SK-N-SH treated with all-trans-retinoic acid at 6 μM for 48 hours (cell line): Measurements from ENCODE around the gene POU3F3.

ENCODE experiments used
- ARNTL ChIP-seq: fragments of 450-650 bp; formaldehyde crosslinking; IDR thresholded peaks from 2 replicates; pipeline ENCODE4 v1.5.0; 2020; ENCODE audit warnings: low read depth, mild to moderate bottlenecking, moderate library complexity, borderline replicate concordance
- ESRRG ChIP-seq: fragments of 250-450 bp; sonication (Bioruptor Pico); IDR thresholded peaks from 2 replicates; pipeline ENCODE4 v1.6.1; 2021; ENCODE audit warnings: mild to moderate bottlenecking
- PATZ1 ChIP-seq: fragments of 250-450 bp; sonication (Bioruptor Pico); IDR thresholded peaks from 2 replicates; pipeline ENCODE4 v1.8.0; 2020; ENCODE audit warnings: mild to moderate bottlenecking, moderate library complexity, borderline replicate concordance
- RARB ChIP-seq: fragments of 250-450 bp; sonication (Bioruptor Pico); IDR thresholded peaks from 2 replicates; pipeline ENCODE4 v1.8.0; 2021; ENCODE audit warnings: mild to moderate bottlenecking, moderate library complexity
- SNAI2 ChIP-seq: fragments of 250-450 bp; sonication (Bioruptor Pico); IDR thresholded peaks from 2 replicates; pipeline ENCODE4 v1.5.0; 2020; ENCODE audit warnings: mild to moderate bottlenecking, moderate library complexity
- ZC3H10 ChIP-seq: fragments of 250-450 bp; sonication (Bioruptor Pico); IDR thresholded peaks from 2 replicates; pipeline ENCODE4 v1.5.1; 2021; ENCODE audit warnings: mild to moderate bottlenecking, moderate library complexity
- ZFP3 ChIP-seq: fragments of 250-450 bp; sonication (Bioruptor Pico); IDR thresholded peaks from 2 replicates; pipeline ENCODE4 v1.5.0; 2020; ENCODE audit warnings: mild to moderate bottlenecking, moderate library complexity
- TF ChIP-seq, protein P1 (sequence below): fragments of 250-450 bp; sonication (Bioruptor Pico); IDR thresholded peaks from 2 replicates; pipeline ENCODE4 v1.8.0; 2021; ENCODE audit warnings: low read depth, mild to moderate bottlenecking, moderate library complexity, borderline replicate concordance

- TF ChIP-seq, protein P1, sequence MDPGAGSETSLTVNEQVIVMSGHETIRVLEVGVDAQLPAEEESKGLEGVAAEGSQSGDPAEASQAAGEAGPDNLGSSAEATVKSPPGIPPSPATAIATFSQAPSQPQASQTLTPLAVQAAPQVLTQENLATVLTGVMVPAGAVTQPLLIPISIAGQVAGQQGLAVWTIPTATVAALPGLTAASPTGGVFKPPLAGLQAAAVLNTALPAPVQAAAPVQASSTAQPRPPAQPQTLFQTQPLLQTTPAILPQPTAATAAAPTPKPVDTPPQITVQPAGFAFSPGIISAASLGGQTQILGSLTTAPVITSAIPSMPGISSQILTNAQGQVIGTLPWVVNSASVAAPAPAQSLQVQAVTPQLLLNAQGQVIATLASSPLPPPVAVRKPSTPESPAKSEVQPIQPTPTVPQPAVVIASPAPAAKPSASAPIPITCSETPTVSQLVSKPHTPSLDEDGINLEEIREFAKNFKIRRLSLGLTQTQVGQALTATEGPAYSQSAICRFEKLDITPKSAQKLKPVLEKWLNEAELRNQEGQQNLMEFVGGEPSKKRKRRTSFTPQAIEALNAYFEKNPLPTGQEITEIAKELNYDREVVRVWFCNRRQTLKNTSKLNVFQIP: no peak
- TF ChIP-seq ZFP3 (no peak), ARNTL (CRISPR knock-in tag) (no peak), SNAI2 (no peak), ESRRG (no peak), PATZ1 (CRISPR knock-in tag) (no peak), ZC3H10 (no peak), RARB (CRISPR knock-in tag) (no peak)
These were observed 43.7 kb downstream of the POU3F3 start for GRCh38 chr2:104897515-104898184.
